Chondrocyte (in vitro differentiated cells): ENCODE data around the gene ABTB2. TPM values are rescaled to one million over a fixed set of nuclear protein-coding genes. Genes with fewer than 3 reads are reported as not detected.

Experiments used
- DNase-seq: peaks from one replicate; pipeline ENCODE4 v3.0.0; 2021; ENCODE audit warnings: mixed read lengths, low spot score
- H3K27ac Mint-ChIP-seq: one replicate; pipeline ENCODE4 v1.8.0; 2021; ENCODE audit warnings: mild to moderate bottlenecking, moderate library complexity, mixed read lengths; ENCODE audit not compliant: unreplicated experiment
- H3K27me3 Mint-ChIP-seq: 2 replicates; pipeline ENCODE4 v1.8.0; 2021; ENCODE audit warnings: low read depth, mixed read lengths
- H3K36me3 Mint-ChIP-seq: 2 replicates; pipeline ENCODE4 v1.8.0; 2021; ENCODE audit warnings: low read depth, mixed read lengths
- H3K4me1 Mint-ChIP-seq: 2 replicates; pipeline ENCODE4 v1.8.0; 2021; ENCODE audit warnings: low read depth, mild to moderate bottlenecking, mixed read lengths
- H3K4me3 Mint-ChIP-seq: one replicate; pipeline ENCODE4 v1.8.0; 2021; ENCODE audit warnings: mild to moderate bottlenecking, moderate library complexity, mixed read lengths; ENCODE audit not compliant: unreplicated experiment
- H3K9me3 Mint-ChIP-seq: 2 replicates; pipeline ENCODE4 v1.8.0; 2021; ENCODE audit warnings: low read depth, mixed read lengths
- total RNA-seq: library from RNA; stranded (reverse); gene quantifications from 3 replicates; pipeline ENCODE4 v1.2.1, GENCODE V29; 2021
- TF ChIP-seq, protein P1 (sequence below): fragments of 200-600 bp; sonication (generic); IDR thresholded peaks from 2 replicates; pipeline ENCODE4 v1.5.0; 2021; ENCODE audit warnings: antibody characterized with exemption, mild to moderate bottlenecking, moderate library complexity

Gene ABTB2
- total RNA-seq, 1 donor from 2014 or later, result 3.1 TPM

DNA sequence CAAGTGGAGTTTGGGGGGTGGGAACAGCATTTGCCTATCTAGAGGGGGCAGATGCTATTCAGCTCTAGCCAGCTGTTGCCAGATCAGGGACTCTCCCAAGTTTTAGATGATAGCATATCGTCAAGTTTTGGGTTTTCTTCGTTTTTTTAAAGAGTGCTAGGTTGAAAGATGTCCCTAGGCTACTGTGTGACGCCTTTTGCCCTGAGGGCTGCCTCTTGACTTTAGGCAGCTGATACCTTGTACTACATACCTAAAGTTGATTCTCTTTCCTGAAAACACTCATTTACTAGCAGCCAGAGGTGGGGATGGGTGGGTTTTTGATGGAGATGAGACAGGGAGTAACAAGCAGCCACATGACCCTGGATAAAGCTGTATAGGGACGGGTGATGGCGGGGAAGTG lies 87.1 kb downstream of the ABTB2 start:
- H3K36me3 Mint-ChIP-seq, result no peaks in the 10 kb centered on the region
- H3K9me3 Mint-ChIP-seq, result no peaks in the 10 kb centered on the region
- DNase-seq, result no peak
- H3K4me3 Mint-ChIP-seq, result no peak overlapping the region
- no peaks in the 10 kb centered on the region for H3K27me3 Mint-ChIP-seq
- TF ChIP-seq, protein P1, sequence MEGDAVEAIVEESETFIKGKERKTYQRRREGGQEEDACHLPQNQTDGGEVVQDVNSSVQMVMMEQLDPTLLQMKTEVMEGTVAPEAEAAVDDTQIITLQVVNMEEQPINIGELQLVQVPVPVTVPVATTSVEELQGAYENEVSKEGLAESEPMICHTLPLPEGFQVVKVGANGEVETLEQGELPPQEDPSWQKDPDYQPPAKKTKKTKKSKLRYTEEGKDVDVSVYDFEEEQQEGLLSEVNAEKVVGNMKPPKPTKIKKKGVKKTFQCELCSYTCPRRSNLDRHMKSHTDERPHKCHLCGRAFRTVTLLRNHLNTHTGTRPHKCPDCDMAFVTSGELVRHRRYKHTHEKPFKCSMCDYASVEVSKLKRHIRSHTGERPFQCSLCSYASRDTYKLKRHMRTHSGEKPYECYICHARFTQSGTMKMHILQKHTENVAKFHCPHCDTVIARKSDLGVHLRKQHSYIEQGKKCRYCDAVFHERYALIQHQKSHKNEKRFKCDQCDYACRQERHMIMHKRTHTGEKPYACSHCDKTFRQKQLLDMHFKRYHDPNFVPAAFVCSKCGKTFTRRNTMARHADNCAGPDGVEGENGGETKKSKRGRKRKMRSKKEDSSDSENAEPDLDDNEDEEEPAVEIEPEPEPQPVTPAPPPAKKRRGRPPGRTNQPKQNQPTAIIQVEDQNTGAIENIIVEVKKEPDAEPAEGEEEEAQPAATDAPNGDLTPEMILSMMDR, result no peak
- no peak overlapping the region for H3K27ac Mint-ChIP-seq
- H3K4me1 Mint-ChIP-seq, result peaks cover 35% of the 10 kb centered on the region

DNA sequence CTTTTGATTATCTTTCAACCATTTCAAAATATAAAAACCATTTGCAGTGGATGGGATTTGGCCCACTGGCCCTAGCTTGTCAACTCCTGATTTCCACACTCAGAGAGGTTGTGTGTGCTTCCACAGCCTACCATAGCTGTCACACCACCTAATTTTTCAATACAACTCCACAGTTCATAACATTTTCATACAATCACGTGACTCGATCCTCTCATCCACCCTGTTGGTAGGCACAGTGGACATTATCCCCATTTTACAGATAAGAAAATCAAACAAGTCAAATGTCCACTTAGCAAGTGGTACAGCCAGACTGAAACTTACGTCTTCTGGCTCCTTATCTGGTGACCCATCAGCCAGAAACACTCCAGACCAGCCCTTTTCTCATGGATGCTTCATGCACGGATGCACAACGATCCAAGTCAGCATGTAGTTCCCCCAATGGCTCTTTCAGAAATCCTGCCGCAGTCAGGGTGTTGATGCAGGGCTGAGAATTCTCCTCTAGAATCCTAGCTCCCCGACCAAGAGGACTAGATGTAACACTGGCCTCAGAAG lies 88.0 kb downstream of the ABTB2 start:
- H3K27me3 Mint-ChIP-seq, result no peaks in the 10 kb centered on the region
- no peaks in the 10 kb centered on the region for H3K9me3 Mint-ChIP-seq
- no peak for DNase-seq
- H3K4me3 Mint-ChIP-seq, result no peak overlapping the region
- peaks cover 26% of the 10 kb centered on the region for H3K4me1 Mint-ChIP-seq
- TF ChIP-seq, protein P1, result no peak
- no peaks in the 10 kb centered on the region for H3K36me3 Mint-ChIP-seq
- no peak overlapping the region for H3K27ac Mint-ChIP-seq

DNA sequence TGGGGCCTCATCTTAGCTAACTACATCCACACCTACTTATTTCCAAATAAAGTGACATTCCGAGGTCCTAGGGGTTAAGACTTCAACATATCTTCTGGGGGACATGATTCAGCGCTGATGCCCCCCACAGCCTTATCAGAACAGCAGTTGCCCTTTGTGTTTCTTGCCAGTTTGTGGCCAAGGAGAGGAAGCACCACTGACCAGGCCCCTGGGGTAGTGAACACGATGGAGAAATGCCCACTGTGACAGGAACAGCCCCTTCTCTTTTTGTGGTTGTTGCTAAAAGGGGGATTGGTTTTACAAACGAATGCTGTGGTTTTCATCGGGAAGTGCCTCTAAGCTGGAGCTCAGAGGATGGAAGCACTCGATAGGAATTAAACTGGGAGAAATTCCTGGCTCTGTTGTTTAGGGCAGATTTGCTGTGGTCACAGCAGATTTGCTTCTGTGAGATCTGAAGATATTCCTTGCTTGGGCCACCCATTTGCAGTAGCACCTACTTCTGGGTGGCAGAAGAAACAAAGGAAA lies 88.8 kb downstream of the ABTB2 start:
- H3K27me3 Mint-ChIP-seq, result no peaks in the 10 kb centered on the region
- no peaks in the 10 kb centered on the region for H3K9me3 Mint-ChIP-seq
- H3K27ac Mint-ChIP-seq, result no peak overlapping the region
- TF ChIP-seq, protein P1, result no peak
- DNase-seq, result no peak
- H3K4me3 Mint-ChIP-seq, result no peak overlapping the region
- H3K36me3 Mint-ChIP-seq, result no peaks in the 10 kb centered on the region
- H3K4me1 Mint-ChIP-seq, result peaks cover 23% of the 10 kb centered on the region

DNA sequence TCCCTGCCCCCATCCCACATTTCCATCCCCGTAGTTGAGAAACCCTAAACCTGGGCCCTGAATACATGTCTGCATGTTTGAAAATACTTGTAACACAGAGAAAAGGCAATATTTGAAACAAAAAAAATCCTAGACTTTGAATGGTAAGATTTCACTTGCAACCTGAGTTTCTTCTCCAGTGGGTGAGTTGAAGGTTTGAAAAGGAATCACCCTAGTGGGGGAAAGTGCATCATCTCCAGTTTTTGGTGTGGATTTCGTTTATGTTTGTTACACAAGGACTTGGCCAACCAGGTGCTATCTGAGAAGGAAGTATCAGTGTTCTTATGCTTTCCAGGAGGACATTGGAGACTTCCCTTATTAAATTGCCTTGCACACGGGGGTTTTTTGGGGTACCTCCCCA lies 90.4 kb downstream of the ABTB2 start:
- H3K4me3 Mint-ChIP-seq, result no peak overlapping the region
- peak overlapping the region; percentile 23 for H3K27ac Mint-ChIP-seq
- TF ChIP-seq, protein P1, result no peak
- no peaks in the 10 kb centered on the region for H3K9me3 Mint-ChIP-seq
- H3K36me3 Mint-ChIP-seq, result no peaks in the 10 kb centered on the region
- no peak for DNase-seq
- H3K4me1 Mint-ChIP-seq, result peaks cover 35% of the 10 kb centered on the region
- H3K27me3 Mint-ChIP-seq, result no peaks in the 10 kb centered on the region

DNA sequence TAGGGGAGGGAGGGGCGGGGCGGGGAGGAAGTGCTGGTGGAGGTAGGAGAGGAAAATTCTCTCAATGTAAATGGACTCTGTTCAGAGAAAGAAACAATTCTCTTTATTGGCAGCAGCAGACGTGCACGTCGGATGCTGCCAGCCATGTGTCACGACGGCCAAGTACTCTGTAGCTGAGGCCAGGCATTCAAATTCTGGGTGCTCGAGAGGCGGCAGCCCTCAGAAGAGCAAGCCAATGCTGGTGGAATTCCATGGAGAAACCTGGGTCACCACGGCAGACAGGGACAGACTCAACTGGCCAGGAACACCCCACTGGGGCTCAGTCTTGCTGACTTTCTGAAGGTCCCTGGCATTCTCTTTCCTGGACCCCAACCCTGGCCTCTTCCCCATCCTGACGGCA lies 90.8 kb downstream of the ABTB2 start:
- Mint-ChIP-seq H3K27ac (peak overlapping the region; percentile 23), H3K9me3 (no peaks in the 10 kb centered on the region), H3K4me1 (peaks cover 35% of the 10 kb centered on the region), H3K4me3 (no peak overlapping the region), H3K27me3 (no peaks in the 10 kb centered on the region), H3K36me3 (no peaks in the 10 kb centered on the region)
- no peak for DNase-seq
- TF ChIP-seq, protein P1, result no peak
